ENCODE results near the gene TOPAZ1. TPM values are rescaled to one million over a fixed set of nuclear protein-coding genes. Genes with fewer than 3 reads are reported as not detected.
"Not testable (repeated sequence)": the region's sequence is repeated elsewhere in the genome, so short reads cannot be mapped to it uniquely, and the experiment has no call there.

TOPAZ1 gene
- total RNA-seq, 1 donor from 2014 or later, result 2.6 TPM

DNA sequence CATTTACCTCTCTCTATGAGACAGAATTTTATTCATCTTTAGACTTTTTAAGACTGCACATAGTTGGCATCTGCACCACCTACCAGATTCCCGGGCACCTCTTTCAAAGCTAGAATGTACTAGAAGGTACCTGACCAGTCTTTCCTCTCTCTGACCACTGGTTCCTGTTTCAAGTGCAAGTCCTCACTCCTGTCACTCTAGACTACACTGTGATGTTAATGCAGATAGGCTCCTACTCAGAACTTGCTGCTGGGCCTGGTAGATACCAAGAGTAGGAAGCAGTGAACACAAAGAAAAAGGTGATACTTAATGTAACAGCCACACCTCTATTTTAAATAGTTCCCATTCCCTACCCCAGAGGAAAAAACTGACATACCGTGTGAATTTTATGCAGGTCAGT is 88.8 kb downstream of the TOPAZ1 start:
- DNase-seq (ENCODE audit: low spot score), result no peak

GRCh38 chr3:44334326-44334725 is 92.6 kb downstream of the TOPAZ1 start:
- DNase-seq (ENCODE audit: low spot score), result no peak

DNA sequence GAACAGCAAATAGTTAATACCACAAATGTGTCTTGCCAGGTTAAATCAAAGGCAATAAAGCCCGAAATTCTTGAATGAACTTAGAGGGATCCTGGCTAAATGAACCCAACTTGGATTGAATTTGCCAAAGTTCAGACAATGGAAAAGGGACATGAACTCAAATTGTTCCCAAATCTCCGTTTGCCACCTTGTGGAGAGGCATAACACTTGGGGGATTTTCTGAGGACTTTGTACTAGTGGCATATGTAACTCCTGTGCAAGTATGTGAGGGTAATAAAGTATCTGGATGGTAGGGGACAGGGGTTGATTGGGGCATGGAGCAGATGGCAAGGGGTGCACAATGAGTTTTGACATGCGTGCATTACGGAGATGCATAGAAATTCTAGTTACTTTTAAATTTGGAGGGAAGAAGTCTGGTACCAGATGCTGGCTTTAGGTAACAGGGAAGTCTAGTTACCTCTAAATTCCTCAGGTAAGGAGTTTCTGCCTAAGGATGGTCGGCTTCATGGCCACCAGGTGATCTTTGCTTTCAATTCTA is 95.6 kb downstream of the TOPAZ1 start:
- DNase-seq (ENCODE audit: low spot score), result peak; percentile 1

DNA sequence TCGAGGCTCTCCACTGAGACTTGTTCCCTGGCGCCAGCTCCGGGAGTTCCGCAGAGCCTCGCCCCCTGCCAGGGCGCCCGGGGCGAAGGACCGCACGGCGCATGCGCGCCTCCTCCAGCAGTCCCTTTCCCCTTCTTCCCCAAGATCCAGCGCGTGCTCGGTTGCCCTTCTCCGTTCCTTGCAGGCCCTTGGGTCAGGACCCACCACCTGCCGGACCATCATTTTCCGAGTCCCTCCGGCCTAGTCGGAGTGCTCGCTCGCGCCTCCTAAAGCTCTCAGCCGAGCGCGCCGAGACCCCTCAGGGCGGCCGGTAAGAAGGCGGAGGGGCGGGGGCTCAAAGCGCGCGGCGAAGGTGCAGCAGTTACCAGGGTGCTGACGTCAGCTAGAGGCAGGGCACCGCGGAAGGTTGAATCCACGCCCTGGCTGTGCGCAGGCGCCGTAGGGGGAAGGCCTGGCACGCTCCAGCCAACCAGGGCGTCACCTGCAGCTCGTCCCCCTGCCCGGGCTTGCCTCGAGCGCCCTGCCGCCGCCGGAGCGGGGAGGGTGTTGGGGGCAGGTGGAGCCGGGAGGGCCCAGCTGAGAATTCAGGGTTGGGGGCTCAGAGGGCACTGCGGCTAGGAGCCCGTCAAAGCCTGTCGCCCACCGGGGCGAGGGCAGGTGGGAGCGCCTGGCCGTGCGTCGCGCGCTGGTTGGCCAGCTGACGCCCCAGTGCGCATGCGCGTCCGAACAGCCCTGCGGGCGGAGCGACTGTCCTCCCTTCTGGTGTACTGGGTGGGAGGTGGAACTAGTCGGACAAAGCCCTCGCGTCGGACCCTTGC is 96.5 kb downstream of the TOPAZ1 start, which contains the start of gene TCAIM:
TSS of gene TCAIM (plus strand) at position 757 of the 818 bp plus-strand sequence. CDS start 16,017 bp downstream, outside the sequence.
- DNase-seq (ENCODE audit: low spot score), result peak; percentile 99

DNA sequence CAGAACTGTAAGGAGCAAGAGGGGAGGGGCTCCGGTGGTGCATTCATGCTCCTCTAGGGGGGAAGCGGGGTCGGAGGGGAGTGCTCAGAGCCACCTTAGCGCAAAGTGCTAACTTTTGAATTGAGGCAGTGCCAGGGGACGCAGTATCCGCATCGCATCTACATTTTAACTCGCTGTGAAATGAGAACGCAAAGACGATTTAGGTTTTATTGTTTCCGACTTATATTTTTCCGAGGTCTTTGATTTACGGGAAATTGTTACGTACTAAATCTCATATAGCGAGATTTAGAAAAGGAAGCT is 97.1 kb downstream of the TOPAZ1 start:
- no peak for DNase-seq (ENCODE audit: low spot score)

DNA sequence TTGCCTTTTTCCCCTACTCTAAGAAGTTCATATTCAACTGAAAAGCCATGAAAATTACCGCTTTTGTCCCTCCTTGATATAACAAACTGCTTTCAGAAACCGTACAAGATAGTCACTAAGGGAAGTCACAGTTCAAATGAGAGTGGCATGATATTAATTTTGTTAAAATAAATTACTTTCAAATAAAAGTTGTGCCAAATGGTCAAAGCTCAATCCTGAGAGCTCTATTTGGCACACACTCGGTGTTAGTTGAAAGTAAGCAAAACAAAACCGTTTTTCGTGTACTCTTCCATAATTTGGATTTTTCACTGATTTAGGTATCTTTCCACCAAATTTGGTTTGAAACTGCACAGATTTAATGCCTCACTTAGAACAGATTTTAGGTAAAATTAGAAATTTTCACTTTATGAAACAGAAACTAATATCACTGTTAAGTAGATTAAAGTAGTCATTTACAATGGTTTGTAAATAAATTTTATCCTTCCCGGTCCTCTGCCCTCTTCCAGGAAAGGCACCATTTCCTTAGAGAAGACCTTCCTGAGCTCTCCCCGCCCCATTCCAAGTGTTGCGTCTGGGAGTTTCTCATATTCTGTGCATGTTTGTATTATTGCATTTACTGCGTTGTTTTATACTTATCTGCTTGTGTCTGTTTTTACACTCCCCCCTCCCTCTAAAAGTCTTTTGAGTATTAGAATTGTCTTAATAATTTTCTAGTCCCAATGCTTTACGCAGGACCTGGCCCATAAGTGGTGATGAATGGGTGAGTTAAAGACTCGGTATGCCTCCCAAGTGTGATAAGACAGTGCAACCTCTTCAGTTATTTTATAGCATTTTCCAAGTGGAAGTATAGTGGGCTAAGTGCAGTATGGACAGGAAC is 97.7 kb downstream of the TOPAZ1 start:
- DNase-seq (ENCODE audit: low spot score), result peak; percentile 4

DNA sequence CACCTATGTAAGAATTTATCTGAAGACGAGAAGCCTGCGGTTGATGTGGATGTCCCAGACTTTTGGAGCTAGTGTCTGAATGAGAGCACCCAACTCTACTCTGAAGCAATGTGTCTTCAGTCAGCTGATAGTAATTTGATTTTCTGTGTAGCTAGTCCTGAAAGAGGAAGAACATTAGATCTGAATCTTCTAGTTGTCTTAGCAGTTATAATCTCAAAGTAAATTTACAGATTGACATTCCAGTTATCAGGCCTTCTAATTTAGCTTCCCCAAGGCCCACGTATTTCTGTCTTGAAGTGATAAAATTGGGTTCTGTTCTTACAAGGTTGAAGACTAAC is 98.3 kb downstream of the TOPAZ1 start:
- DNase-seq (ENCODE audit: low spot score), result no peak

DNA sequence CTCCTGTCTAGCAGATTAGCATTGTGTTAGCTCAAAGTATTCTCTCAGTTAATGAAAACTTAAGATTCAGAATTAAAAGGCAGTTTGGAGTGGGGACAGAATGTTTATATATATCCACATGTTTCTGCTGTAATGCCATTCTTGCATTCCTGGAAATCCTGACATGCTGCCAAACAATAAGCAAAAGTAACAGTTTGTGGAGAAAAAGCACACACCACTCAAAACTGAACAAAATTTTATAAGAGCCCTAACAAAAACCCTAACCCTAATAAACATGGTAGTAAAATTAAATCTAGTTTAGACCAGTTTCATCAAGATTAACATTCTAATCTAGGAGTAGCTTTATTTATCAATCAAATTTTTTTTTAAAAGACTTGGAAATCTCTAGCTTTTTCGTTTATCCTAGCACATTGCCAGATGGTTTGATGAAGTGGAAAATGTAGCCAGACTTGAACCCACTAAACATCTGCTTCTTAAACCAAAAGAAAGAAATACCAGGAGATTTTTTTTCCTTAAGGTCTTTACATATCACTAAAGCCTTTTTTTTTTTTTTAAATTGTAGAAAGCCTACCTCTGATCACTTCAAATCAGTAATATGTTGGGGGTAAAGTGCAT is 100.6 kb downstream of the TOPAZ1 start:
- DNase-seq (ENCODE audit: low spot score), result peak; percentile 82

GRCh38 chr3:44343421-44343820 is 101.7 kb downstream of the TOPAZ1 start:
- DNase-seq (ENCODE audit: low spot score), result no peak

DNA sequence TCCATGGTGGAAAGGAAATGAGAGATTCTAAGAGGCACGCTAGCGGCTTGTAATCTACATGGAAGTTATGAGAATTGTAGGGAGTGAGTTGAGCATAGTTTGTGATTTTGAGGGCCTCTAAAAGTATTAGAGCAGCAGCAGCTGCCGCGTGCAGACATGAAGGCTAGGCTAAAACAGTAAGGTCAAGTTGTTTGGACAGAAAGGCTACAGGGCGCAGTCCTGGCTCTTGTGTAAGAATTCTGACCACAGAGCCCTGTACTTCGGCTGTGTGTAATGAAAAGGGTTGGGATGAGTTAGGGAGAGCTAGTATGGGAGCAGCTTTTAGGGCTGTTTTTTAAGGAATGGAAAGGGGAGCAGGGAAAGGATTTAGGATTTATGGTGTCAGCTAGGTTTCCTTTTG is 104.9 kb downstream of the TOPAZ1 start:
- DNase-seq (ENCODE audit: low spot score), result not testable (repeated sequence)

GRCh38 chr3:44348993-44349392 is 107.3 kb downstream of the TOPAZ1 start:
- peak; percentile 53 for DNase-seq (ENCODE audit: low spot score)

GRCh38 chr3:44353355-44353924 is 111.8 kb downstream of the TOPAZ1 start:
- DNase-seq (ENCODE audit: low spot score), result no peak

DNA sequence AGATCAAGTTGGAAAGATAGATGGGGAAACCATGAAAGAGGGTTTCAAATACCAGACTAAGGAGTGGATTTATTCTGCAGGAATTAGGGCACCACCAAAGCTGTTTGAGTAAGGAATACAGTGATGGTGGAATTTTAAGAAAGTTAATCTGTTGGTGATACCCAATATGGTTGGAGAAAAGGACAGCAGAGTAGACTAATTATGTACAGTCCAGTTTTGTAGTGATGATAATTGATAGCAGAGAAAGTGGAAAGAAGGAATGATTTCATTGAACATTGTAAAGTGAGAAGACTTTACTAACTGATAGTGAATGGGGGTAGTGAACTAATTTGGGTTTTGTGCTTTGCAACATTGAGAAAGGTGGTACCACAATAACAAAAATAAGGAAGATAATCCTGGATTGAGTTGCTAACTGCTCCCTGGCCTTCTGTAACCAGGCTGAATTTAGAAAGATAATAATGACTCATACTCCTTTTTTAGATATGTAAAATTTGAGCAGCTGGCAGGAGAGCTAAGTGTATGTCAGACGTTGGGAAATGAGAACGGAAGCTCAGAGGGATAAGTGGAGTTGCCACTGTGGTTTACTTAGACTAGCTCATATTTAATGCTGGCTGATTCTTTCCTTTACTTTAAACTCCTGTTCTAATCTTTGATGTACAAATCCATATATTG is 113.8 kb downstream of the TOPAZ1 start:
- DNase-seq (ENCODE audit: low spot score), result peak; percentile 88

DNA sequence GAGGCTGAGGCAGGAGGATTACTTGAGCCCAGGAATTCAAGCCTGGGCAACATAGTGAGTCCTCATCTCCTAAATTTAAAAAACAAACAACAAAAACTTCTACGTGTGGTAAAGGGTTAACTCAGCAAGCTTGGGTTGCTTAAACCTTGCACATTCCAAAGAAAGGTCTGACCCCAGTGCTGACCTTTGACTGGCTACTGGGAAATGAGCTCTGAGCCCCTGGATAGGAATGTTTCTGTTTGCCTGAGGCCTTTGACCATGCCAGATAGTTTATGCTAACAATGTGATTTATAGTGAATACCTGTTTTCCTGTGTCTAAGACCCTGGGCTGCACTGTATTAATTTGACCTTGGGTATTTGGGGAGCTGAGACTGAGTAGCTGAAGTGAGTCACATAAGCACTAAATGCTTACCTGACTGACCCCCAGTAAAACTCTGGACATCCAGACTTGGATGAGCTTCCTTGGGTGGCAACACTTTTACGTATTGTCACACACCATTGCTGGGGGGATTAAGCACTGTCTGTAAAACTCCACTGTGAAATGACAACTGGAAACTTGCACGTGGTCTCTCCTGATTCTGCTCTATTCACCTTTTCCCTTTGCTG is 117.6 kb downstream of the TOPAZ1 start:
- no peak for DNase-seq (ENCODE audit: low spot score)

GRCh38 chr3:44363591-44363990 is 121.9 kb downstream of the TOPAZ1 start:
- DNase-seq (ENCODE audit: low spot score), result no peak

DNA sequence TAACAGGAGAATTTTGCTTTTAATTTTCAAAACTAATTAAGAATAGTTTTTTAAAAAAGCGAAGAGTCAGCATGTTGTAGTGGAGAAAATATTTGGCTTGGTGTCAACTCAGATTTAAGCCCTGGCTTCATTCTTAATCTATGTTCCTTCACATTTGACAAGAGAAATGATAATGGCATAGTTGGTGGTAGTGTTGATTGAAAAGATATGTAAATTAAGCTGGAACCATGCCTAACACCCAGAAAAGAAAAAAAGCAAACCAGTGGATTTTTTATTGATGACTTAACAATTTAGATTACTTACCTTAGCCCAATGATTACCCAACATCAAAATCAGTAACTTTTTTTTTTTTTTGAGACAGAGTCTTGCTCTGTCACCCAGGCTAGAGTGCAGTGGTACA is 124.3 kb downstream of the TOPAZ1 start:
- DNase-seq (ENCODE audit: low spot score), result no peak

DNA sequence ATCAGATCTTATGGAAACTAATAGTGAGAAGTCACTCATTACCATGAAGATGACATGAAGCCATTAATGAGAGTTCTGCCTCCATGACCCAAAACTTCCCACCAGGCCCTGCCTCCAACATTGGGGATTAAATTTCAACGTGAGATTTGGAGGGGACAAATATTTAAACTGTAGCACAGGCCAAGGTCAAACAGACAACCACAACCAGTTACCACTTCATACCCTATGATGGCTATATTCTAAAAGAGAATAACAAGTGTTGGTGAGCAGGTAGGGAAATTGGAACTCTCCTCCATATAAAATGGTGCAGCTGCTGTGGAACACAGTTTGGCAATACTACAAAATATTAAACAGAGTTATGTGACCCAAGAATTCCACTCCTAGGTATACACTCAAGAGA is 133.8 kb downstream of the TOPAZ1 start:
- no peak for DNase-seq (ENCODE audit: low spot score)
